Activated naive CD4-positive, alpha-beta T cell treated with anti-CD3 and anti-CD28 coated beads for 36 hours (primary cell): ENCODE measurements around the gene MRPL14. TPM values are rescaled to one million over a fixed set of nuclear protein-coding genes. Genes with fewer than 3 reads are reported as not detected.

Experiments
- CTCF ChIA-PET: fragments of 350-600 bp; sonication (Branson Sonifier 250); formaldehyde crosslinking; loops from one replicate; lab custom pipeline; 2021; ENCODE audit warnings: antibody characterized with exemption; lab: Charles Lee
- DNase-seq: peaks from one replicate; pipeline ENCODE4 v3.0.0-alpha.2; 2020
- H3K27ac Mint-ChIP-seq: one replicate; pipeline ENCODE4 v1.8.0; 2021; ENCODE audit warnings: mild to moderate bottlenecking, mixed read lengths
- H3K27me3 Mint-ChIP-seq: one replicate; pipeline ENCODE4 v1.8.0; 2021; ENCODE audit warnings: low read depth, mixed read lengths
- H3K36me3 Mint-ChIP-seq: one replicate; pipeline ENCODE4 v1.8.0; 2021; ENCODE audit warnings: low read depth, mixed read lengths
- H3K4me1 Mint-ChIP-seq: one replicate; pipeline ENCODE4 v1.8.0; 2021; ENCODE audit warnings: low read depth, mixed read lengths
- H3K4me3 Mint-ChIP-seq: one replicate; pipeline ENCODE4 v1.8.0; 2021; ENCODE audit warnings: mild to moderate bottlenecking, moderate library complexity, mixed read lengths
- H3K9me3 Mint-ChIP-seq: one replicate; pipeline ENCODE4 v1.8.0; 2021; ENCODE audit warnings: mixed read lengths
- intact Hi-C: fragments of 100-400 bp; cut with micrococcal nuclease; formaldehyde crosslinking; loops from one replicate; pipeline ENCODE4 v1.15.1; 2023
- total RNA-seq, 2 experiments: library from RNA; stranded (reverse); gene quantifications; one replicate each; pipeline ENCODE4 v1.2.3, GENCODE V29; 2021

MRPL14 gene
- total RNA-seq, 2 experiments from 2014 or later: 40.9 to 41.0 TPM

DNA sequence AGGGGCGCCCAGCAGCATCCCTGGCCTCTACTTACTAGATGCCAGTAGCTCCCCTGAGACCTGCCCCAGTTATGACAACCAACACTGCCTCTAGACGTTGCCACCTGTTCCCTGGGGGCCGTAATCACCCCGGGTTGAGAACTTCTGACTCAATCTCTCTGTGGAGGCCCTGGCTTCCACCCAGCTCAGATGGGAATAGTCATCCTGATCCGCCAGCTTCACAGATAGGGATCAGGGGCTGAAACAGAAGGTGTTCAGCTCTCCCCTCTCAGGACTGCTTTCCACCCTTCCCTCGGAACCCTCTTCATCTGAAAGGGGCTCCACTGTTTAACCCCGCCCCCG lies 34.7 kb upstream of the MRPL14 start:
- Mint-ChIP-seq H3K27me3 (peaks cover 4% of the 10 kb centered on the region), H3K4me1 (peaks cover 2% of the 10 kb centered on the region), H3K36me3 (no peaks in the 10 kb centered on the region), H3K4me3 (no peak overlapping the region), H3K9me3 (no peaks in the 10 kb centered on the region), H3K27ac (no peak overlapping the region)
- no peak for DNase-seq
- intact Hi-C loops: no loop called here
- CTCF ChIA-PET: interaction anchor here (0.6 to 1.6 kb wide), 8 partner anchors 10 to 153 kb away, joined by 3 to 7 read pairs (median 4); partner anchors contain the start of gene AARS2

DNA sequence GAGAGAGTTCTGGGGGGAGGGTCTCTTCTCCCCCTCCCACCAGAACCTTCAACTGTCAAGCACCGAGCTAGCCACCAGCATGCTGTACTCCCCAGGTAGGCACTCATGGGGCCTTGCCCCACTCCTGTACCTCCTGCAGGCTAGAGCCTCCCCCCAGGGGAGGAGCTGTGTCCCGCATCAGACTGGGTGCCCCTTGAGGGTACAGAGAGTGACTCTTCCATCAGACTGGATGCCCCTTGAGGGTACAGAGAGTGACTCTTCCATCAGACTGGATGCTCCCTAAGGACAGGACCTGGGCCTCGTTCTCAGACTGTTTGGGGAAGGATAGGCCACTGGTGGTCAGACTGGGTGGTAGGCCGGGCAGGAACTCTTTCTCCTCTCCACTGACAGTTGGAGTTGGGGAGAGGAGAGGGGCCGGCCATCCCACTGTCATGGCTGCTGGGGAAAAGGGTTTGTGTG lies 31.5 kb upstream of the MRPL14 start, which contains the start of gene CAPN11:
CAPN11 (plus strand) TSS at position 51 of the 459 bp plus-strand sequence; CDS start at position 80, 29 bp downstream.
- CTCF ChIA-PET: interaction anchor here (1.1 kb wide), 1 partner anchor 62 kb away, joined by 3 read pairs; no protein-coding TSS in a partner anchor
- intact Hi-C loops: no loop called here
- DNase-seq: no peak
- Mint-ChIP-seq H3K4me3 (no peak within 1 kb of the TSS), H3K4me1 (peaks cover 2% of the 10 kb centered on the region), H3K27ac (no peak within 1 kb of the TSS), H3K9me3 (no peaks in the 10 kb centered on the region), H3K27me3 (peaks cover 1% of the 10 kb centered on the region), H3K36me3 (no peaks in the 10 kb centered on the region)

DNA sequence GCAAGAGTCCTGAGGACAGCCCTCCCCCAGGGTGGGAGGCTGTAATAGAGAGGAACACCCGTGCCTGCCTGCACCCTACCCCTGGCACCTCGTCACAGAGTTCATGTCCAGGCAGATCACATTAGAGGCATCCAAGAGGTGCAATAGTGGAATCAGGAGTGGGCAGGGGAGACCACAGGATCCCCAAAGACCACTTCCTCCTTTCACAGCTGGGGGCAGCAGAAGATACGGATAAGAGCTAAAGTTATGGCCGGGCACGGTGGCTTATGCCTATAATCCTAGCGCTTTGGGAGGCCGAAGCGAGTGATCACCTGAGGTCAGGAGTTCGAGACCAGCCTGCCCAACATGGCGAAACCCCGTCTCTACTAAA lies 29.9 kb upstream of the MRPL14 start:
- Mint-ChIP-seq H3K27me3 (peaks cover 1% of the 10 kb centered on the region), H3K36me3 (no peaks in the 10 kb centered on the region), H3K4me3 (no peak overlapping the region), H3K4me1 (peaks cover 2% of the 10 kb centered on the region), H3K9me3 (no peaks in the 10 kb centered on the region), H3K27ac (no peak overlapping the region)
- intact Hi-C loops: no loop called here
- no peak for DNase-seq
- CTCF ChIA-PET: interaction anchor here (0.5 kb wide), 1 partner anchor 61 kb away, joined by 3 read pairs; no protein-coding TSS in a partner anchor

DNA sequence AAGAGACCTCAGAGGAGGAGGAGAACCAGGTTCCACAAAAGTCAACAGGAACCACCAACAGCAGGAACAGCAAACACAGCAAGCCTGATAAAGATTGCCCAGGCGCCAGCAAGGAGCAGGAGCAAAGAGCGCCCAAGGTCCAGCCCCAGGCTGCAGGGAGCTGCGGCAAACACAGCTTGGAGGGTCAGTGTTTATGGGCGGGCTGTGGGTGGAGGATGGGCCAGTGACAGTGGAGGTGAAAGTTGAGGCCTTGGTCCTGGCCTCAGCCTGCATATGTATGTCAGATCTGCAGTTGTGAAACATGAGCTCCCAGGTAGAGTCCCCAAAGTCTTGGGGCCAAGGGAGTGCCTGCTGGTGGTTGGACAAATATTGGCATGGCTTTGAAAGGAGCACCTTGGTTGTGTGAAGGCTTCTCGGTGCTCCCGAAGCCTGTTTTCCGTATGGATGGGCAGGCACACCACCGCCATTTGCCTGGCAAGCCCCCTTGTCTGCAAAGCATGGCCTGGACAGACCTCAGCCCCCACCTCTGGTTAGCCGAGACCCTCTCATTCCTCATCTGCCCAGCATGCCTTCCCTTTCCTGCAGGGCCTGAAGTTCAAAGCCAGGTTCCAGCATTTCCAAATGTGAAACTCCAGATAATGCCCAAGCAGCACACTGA lies 29.4 kb upstream of the MRPL14 start:
- Mint-ChIP-seq H3K4me3 (no peak overlapping the region), H3K9me3 (no peaks in the 10 kb centered on the region), H3K4me1 (peaks cover 2% of the 10 kb centered on the region)

DNA sequence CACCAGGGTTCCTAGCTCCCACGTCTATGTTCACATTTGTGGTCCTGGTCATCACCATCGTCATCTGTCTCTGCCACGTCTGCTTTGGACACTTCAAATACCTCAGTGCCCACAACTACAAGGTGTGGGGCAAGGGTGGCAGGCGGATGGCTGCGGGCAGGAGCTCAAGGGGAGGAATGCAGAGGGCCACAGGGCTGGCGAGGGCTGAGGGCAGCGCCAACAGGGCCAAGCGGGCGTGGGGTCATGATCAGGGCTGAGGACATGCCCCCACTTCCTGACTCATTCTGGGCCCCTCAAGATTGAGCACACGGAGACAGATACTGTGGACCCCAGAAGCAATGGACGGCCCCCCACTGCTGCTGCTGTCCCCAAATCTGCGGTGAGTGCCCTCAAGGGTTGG lies 26.8 kb upstream of the MRPL14 start:
- no peak for DNase-seq
- intact Hi-C loops: no loop called here
- Mint-ChIP-seq H3K4me1 (no peaks in the 10 kb centered on the region), H3K27ac (no peak overlapping the region), H3K27me3 (peaks cover 1% of the 10 kb centered on the region), H3K36me3 (no peaks in the 10 kb centered on the region), H3K4me3 (no peak overlapping the region), H3K9me3 (no peaks in the 10 kb centered on the region)
- CTCF ChIA-PET: interaction anchor here (1.3 to 2.4 kb wide), 3 partner anchors 20 to 59 kb away, joined by 5 to 9 read pairs (median 5); no protein-coding TSS in a partner anchor

More for the DNA sequence above, 29.4 kb upstream of the MRPL14 start:
- Mint-ChIP-seq H3K27me3 (peaks cover 1% of the 10 kb centered on the region), H3K27ac (no peak overlapping the region), H3K36me3 (no peaks in the 10 kb centered on the region)
- CTCF ChIA-PET: no interaction called here
- intact Hi-C loops: no loop called here
- DNase-seq: no peak

DNA sequence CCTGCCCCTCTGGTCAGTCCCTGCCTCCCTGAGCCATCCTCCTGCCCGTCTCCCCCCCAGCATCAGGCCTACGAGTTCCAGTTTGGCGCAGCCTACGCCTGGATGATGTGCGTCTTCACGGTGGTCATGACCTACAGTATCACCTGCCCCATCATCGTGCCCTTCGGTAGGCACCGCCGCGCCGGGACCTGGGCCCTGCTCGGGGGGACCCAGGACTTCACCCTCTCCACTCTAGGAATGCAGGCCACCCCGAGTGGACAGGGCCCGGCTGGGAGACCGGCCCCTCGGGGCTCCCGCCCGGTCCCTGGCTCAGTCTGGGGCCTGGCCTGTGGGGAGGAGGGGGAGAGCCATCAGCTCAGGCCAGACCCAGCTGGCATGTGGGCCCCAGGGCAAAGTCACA lies 25.3 kb upstream of the MRPL14 start:
- intact Hi-C loops: loop anchor here (1.0 kb wide), 1 partner anchor 56 kb away; no protein-coding TSS in a partner anchor
- H3K27me3 Mint-ChIP-seq: peaks cover 1% of the 10 kb centered on the region

DNA sequence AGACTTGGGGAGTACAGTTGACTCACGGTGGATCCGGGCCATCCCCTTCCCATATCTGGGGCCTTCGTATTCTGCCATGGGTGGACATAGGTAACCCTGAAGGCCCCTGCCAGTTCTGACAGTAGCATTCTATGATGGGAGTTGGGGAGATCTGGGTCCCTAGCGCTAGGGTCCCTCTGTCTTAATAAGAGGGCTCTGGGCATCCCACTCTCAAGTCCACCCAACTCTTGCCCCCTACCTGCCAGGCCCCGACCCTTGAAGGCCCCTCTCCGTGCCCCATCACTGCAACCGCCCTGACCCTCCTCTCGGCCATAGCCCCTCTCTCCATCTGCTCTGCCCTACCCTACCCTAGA lies 24.8 kb upstream of the MRPL14 start:
- DNase-seq: no peak
- CTCF ChIA-PET: interaction anchor here (0.6 to 4.0 kb wide), 5 partner anchors 54 to 185 kb away, joined by 3 to 38 read pairs (median 5); no protein-coding TSS in a partner anchor
- H3K4me3 Mint-ChIP-seq: no peak overlapping the region
- intact Hi-C loops: loop anchor here (1.0 kb wide), 1 partner anchor 56 kb away; no protein-coding TSS in a partner anchor
- H3K27me3 Mint-ChIP-seq: peaks cover under 1% of the 10 kb centered on the region
- H3K27ac Mint-ChIP-seq: no peak overlapping the region
- H3K9me3 Mint-ChIP-seq: no peaks in the 10 kb centered on the region
- no peaks in the 10 kb centered on the region for H3K36me3 Mint-ChIP-seq
- H3K4me1 Mint-ChIP-seq: no peaks in the 10 kb centered on the region

More for the DNA sequence above, 25.3 kb upstream of the MRPL14 start:
- CTCF ChIA-PET: interaction anchor here (0.6 to 2.4 kb wide), 5 partner anchors 21 to 152 kb away, joined by 3 to 9 read pairs (median 5); no protein-coding TSS in a partner anchor
- DNase-seq: no peak
- Mint-ChIP-seq H3K4me1 (no peaks in the 10 kb centered on the region), H3K27ac (no peak overlapping the region), H3K9me3 (no peaks in the 10 kb centered on the region), H3K36me3 (no peaks in the 10 kb centered on the region), H3K4me3 (no peak overlapping the region)

DNA sequence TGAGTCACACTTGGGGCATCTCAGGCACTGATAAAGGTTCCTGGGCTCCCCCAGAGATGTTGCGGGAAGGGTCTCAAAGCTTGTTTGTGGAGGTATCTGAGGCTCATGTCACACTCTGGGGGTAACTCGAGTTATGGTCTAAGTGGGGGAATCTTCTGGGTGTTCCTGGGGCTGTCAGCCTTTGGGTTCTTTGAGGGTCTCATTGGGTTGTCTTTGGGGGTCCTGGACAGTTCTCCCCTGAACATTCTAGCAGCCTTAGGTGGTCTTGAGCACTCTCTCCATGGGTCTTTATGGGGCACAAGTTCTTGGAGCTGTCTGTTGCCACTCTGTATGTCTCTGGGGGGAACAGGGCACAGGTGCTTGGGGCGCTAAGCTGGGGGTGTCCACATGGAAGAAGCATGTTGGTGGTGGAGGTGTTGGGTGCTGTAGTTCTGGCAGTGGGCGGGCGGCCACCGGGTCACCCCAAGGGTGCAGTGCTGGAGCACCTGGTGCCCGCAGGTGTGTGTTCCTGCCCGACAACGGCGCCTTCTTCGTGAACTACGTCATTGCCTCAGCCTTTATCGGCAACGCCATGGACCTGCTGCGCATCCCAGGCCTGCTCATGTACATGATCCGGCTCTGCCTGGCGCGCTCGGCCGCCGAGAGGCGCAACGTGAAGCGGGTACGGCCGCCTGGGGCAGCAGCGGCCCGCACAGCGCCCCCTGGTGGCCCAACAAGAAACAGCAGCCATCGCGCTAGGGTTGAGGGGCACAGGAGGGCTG lies 24.3 kb upstream of the MRPL14 start:
- intact Hi-C loops: loop anchor here (1.0 kb wide), 3 partner anchors 25 to 187 kb away; no protein-coding TSS in a partner anchor
- no peaks in the 10 kb centered on the region for H3K9me3 Mint-ChIP-seq
- CTCF ChIA-PET: interaction anchor here (0.6 to 4.0 kb wide), 8 partner anchors 9 to 186 kb away, joined by 3 to 38 read pairs (median 4); no protein-coding TSS in a partner anchor
- H3K27ac Mint-ChIP-seq: no peak overlapping the region
- peak; percentile 81 for DNase-seq
- H3K4me1 Mint-ChIP-seq: no peaks in the 10 kb centered on the region
- no peaks in the 10 kb centered on the region for H3K27me3 Mint-ChIP-seq
- no peak overlapping the region for H3K4me3 Mint-ChIP-seq
- H3K36me3 Mint-ChIP-seq: no peaks in the 10 kb centered on the region

DNA sequence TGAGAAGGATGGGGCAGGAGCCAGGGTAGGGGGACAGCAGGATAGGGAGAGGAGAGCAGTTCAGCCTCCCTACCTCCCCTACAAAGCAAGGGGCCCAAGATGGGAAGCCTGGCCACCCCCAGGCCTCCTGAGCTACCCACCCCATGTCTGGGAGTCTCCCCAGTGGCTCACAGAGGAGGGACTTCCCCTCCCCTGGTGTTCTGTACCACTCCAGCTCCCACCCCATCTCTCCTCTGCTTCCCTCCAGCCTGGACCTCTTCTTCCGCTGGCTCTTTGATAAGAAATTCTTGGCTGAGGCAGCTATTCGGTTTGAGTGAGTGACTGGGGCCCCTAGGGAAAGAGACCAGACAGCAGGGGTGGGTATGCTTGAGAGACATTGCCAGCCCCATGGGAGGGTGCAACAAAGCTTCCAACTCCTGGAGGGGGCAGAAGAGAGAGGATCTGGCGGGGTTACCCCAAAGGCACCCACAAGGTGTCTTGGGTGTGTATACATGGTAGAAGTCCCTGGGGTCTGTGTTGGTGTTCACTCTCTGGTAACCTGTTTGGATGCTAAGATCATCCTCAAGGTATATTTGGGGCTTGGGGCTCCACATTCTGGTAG lies 23.2 kb upstream of the MRPL14 start:
- Mint-ChIP-seq H3K27ac (no peak overlapping the region), H3K4me1 (no peaks in the 10 kb centered on the region), H3K27me3 (no peaks in the 10 kb centered on the region), H3K9me3 (no peaks in the 10 kb centered on the region), H3K36me3 (no peaks in the 10 kb centered on the region), H3K4me3 (no peak overlapping the region)
- CTCF ChIA-PET: interaction anchor here (0.6 to 4.0 kb wide), 6 partner anchors 10 to 164 kb away, joined by 3 to 38 read pairs (median 3); no protein-coding TSS in a partner anchor
- intact Hi-C loops: no loop called here
- DNase-seq: no peak

DNA sequence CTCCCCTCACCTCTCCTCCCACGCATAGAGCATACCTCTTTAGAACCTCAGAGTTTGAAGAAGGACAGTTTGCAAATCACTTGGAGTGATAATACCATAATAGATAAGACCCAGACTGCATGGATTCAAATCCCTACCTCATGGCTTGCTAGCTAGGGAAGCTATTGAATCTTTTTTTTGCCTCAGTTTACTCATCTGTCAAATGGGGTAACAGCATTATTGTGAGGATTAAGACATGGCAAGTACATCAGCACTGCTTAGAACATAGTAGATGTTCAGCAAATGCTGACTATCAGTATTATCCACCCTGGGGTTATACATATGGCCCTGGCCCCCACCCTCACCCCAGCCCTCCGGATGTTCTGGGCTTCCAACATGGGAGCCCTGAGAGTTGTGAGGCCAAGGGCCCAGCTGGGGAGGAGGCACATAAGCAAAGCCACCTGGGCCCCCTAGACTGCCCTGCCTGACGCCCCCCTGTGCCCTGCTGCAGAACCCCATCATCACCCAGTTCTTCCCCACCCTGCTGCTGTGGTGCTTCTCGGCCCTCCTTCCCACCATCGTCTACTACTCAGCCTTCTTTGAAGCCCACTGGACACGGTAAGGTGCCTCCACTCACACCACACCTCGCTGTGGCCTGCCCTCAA lies 22.2 kb upstream of the MRPL14 start:
- CTCF ChIA-PET: interaction anchor here (0.5 to 4.0 kb wide), 4 partner anchors 23 to 51 kb away, joined by 3 to 38 read pairs (median 4); no protein-coding TSS in a partner anchor
- Mint-ChIP-seq H3K27ac (no peak overlapping the region), H3K36me3 (no peaks in the 10 kb centered on the region), H3K9me3 (no peaks in the 10 kb centered on the region), H3K4me3 (no peak overlapping the region), H3K27me3 (no peaks in the 10 kb centered on the region), H3K4me1 (no peaks in the 10 kb centered on the region)
- intact Hi-C loops: no loop called here
- DNase-seq: no peak

DNA sequence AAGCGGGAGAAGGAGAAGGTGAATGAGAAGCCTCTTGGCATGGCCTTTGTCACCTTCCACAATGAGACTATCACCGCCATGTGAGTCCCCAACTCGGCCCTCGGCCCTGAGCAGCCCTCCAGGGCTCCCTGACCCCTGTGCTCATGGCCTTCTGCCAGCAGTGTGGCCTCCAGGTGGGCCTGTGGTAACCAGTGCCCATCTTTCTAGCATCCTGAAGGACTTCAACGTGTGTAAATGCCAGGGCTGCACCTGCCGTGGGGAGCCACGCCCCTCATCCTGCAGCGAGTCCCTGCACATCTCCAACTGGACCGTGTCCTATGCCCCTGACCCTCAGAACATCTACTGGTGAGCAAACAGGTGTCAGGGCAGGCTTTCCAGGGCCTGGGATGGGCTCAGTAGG lies 21.1 kb upstream of the MRPL14 start:
- Mint-ChIP-seq H3K36me3 (peaks cover 3% of the 10 kb centered on the region), H3K4me1 (no peaks in the 10 kb centered on the region), H3K4me3 (no peak overlapping the region), H3K27me3 (no peaks in the 10 kb centered on the region), H3K9me3 (no peaks in the 10 kb centered on the region), H3K27ac (no peak overlapping the region)
- no peak for DNase-seq
- intact Hi-C loops: no loop called here
- CTCF ChIA-PET: interaction anchor here (0.6 to 4.0 kb wide), 2 partner anchors 10 to 50 kb away, joined by 3 to 38 read pairs; no protein-coding TSS in a partner anchor
